Neural cell (in vitro differentiated cells): Measurements from ENCODE around the gene GIMAP2. TPM values are rescaled to one million over a fixed set of nuclear protein-coding genes. Genes with fewer than 3 reads are reported as not detected.

ENCODE experiments used
- H2AFZ ChIP-seq: fragments of 200-600, 300-800 bp; sonication (generic), shearing (Covaris generic); 2 replicates; pipeline ENCODE4 v1.6.0; 2014; ENCODE audit warnings: low read depth, mild to moderate bottlenecking, antibody characterized with exemption, low read length, moderate library complexity
- H3F3A ChIP-seq: fragments of 200-600 bp; shearing (Covaris generic); 2 replicates; pipeline ENCODE4 v1.6.1; 2016; ENCODE audit warnings: mild to moderate bottlenecking, moderate library complexity, mixed read lengths, antibody characterized with exemption, low read length; ENCODE audit not compliant: insufficient read depth, poor library complexity, severe bottlenecking
- H3K27ac ChIP-seq: fragments of 200-600, 300-800 bp; sonication (generic), shearing (Covaris generic); 2 replicates; pipeline ENCODE4 v1.5.1; 2014; ENCODE audit warnings: mild to moderate bottlenecking, low read length, moderate library complexity
- H3K27me3 ChIP-seq: fragments of 300-800, 200-600 bp; sonication (generic), shearing (Covaris generic); 2 replicates; pipeline ENCODE4 v1.6.0; 2014; ENCODE audit warnings: mild to moderate bottlenecking, low read depth, low read length, moderate library complexity; ENCODE audit not compliant: insufficient read depth
- H3K36me3 ChIP-seq: fragments of 300-800, 200-600 bp; sonication (generic), shearing (Covaris generic); 2 replicates; pipeline ENCODE4 v1.5.1; 2014; ENCODE audit warnings: mild to moderate bottlenecking, antibody characterized with exemption, low read length, moderate library complexity; ENCODE audit not compliant: insufficient read depth
- H3K4me2 ChIP-seq: fragments of 300-800, 200-600 bp; sonication (generic), shearing (Covaris generic); 2 replicates; pipeline ENCODE4 v1.6.0; 2014; ENCODE audit warnings: mild to moderate bottlenecking, low read length
- H3K4me3 ChIP-seq: fragments of 300-800, 200-600 bp; sonication (generic), shearing (Covaris generic); 2 replicates; pipeline ENCODE4 v1.5.1; 2014; ENCODE audit warnings: mild to moderate bottlenecking, low read length, moderate library complexity
- H3K79me2 ChIP-seq: fragments of 200-600 bp; shearing (Covaris generic); replicated peaks from 2 replicates; pipeline ENCODE4 v1.6.0; 2014; ENCODE audit warnings: mild to moderate bottlenecking, low read length, moderate library complexity; ENCODE audit not compliant: insufficient read depth
- H3K9ac ChIP-seq: fragments of 300-800, 200-600 bp; sonication (generic), shearing (Covaris generic); 2 replicates; pipeline ENCODE4 v1.6.1; 2016; ENCODE audit warnings: mild to moderate bottlenecking, low read length, mixed read lengths
- H3K9me2 ChIP-seq: fragments of 200-600 bp; shearing (Covaris generic); 2 replicates; pipeline ENCODE4 v1.6.1; 2016; ENCODE audit warnings: mild to moderate bottlenecking, low read length, mixed read lengths; ENCODE audit not compliant: insufficient read depth
- H3K9me3 ChIP-seq: fragments of 200-600, 300-800 bp; sonication (generic), shearing (Covaris generic); 2 replicates; pipeline ENCODE4 v1.6.1; 2016; ENCODE audit warnings: mild to moderate bottlenecking, mixed run types, low read length, moderate library complexity, mixed read lengths
- H4K20me1 ChIP-seq: fragments of 200-600 bp; shearing (Covaris generic); 2 replicates; pipeline ENCODE4 v1.6.1; 2016; ENCODE audit warnings: mild to moderate bottlenecking, mixed run types; ENCODE audit not compliant: insufficient read depth
- CTCF ChIP-seq: fragments of 450-650 bp; IDR thresholded peaks from 2 replicates; pipeline ENCODE4 v1.5.1; 2014; ENCODE audit warnings: antibody characterized with exemption, mild to moderate bottlenecking, moderate library complexity; ENCODE audit not compliant: poor library complexity, severe bottlenecking
- EP300 ChIP-seq: fragments of 450-650 bp; conservative IDR thresholded peaks from 2 replicates; pipeline ENCODE4 v1.6.1; 2014; ENCODE audit warnings: antibody characterized with exemption, mild to moderate bottlenecking, moderate library complexity; ENCODE audit not compliant: poor library complexity, severe bottlenecking
- EZH2 ChIP-seq: fragments of 200-600, 300-800 bp; shearing (Covaris generic), sonication (generic); IDR thresholded peaks from 2 replicates; pipeline ENCODE4 v1.6.1; 2014; ENCODE audit warnings: antibody characterized with exemption, low read length, borderline replicate concordance, mild to moderate bottlenecking; ENCODE audit not compliant: insufficient read depth, poor library complexity, severe bottlenecking
- MXI1 ChIP-seq: fragments of 450-650 bp; conservative IDR thresholded peaks from 2 replicates; pipeline ENCODE4 v1.6.1; 2014; ENCODE audit warnings: antibody characterized with exemption, mild to moderate bottlenecking; ENCODE audit not compliant: poor library complexity, severe bottlenecking
- POLR2AphosphoS5 ChIP-seq: IDR thresholded peaks from 2 replicates; pipeline ENCODE4 v1.6.1; 2012
- RAD21 ChIP-seq: fragments of 450-650 bp; conservative IDR thresholded peaks from 2 replicates; pipeline ENCODE4 v1.6.1; 2014; ENCODE audit warnings: antibody characterized with exemption, mild to moderate bottlenecking, moderate library complexity
- SMC3 ChIP-seq: fragments of 450-650 bp; conservative IDR thresholded peaks from 2 replicates; pipeline ENCODE4 v1.6.1; 2014; ENCODE audit warnings: antibody characterized with exemption, mild to moderate bottlenecking, moderate library complexity; ENCODE audit not compliant: poor library complexity
- TAF1 ChIP-seq: IDR thresholded peaks from 2 replicates; pipeline ENCODE4 v1.6.1; 2012; ENCODE audit warnings: low read depth
- polyA plus RNA-seq: library from polyadenylated mRNA; depleted of rRNA; stranded (reverse); fragments of >200 nt; gene quantifications from 2 replicates; pipeline ENCODE4 v1.2.3, GENCODE V29; 2014
- TF ChIP-seq, protein P1 (sequence below): IDR thresholded peaks from 2 replicates; pipeline ENCODE4 v1.6.1; 2012; ENCODE audit warnings: borderline replicate concordance

The GIMAP2 gene
- polyA plus RNA-seq, 1 donor from 2014 or later, result not detected

- Histone ChIP-seq H3K79me2 (no peaks in the 10 kb centered on the region), H3K4me3 (no peak overlapping the region), H3K9me3 (no peaks in the 10 kb centered on the region), H3K4me2 (no peak overlapping the region), H3K27ac (no peak overlapping the region), H3K36me3 (no peaks in the 10 kb centered on the region), H4K20me1 (no peaks in the 10 kb centered on the region), H3F3A (no peaks in the 10 kb centered on the region), H3K9me2 (no peaks in the 10 kb centered on the region), H3K27me3 (no peaks in the 10 kb centered on the region), H3K9ac (no peak overlapping the region), H2AFZ (no peak overlapping the region)
- TF ChIP-seq CTCF (no peak), EZH2 (no peak)
- TF ChIP-seq, protein P1, sequence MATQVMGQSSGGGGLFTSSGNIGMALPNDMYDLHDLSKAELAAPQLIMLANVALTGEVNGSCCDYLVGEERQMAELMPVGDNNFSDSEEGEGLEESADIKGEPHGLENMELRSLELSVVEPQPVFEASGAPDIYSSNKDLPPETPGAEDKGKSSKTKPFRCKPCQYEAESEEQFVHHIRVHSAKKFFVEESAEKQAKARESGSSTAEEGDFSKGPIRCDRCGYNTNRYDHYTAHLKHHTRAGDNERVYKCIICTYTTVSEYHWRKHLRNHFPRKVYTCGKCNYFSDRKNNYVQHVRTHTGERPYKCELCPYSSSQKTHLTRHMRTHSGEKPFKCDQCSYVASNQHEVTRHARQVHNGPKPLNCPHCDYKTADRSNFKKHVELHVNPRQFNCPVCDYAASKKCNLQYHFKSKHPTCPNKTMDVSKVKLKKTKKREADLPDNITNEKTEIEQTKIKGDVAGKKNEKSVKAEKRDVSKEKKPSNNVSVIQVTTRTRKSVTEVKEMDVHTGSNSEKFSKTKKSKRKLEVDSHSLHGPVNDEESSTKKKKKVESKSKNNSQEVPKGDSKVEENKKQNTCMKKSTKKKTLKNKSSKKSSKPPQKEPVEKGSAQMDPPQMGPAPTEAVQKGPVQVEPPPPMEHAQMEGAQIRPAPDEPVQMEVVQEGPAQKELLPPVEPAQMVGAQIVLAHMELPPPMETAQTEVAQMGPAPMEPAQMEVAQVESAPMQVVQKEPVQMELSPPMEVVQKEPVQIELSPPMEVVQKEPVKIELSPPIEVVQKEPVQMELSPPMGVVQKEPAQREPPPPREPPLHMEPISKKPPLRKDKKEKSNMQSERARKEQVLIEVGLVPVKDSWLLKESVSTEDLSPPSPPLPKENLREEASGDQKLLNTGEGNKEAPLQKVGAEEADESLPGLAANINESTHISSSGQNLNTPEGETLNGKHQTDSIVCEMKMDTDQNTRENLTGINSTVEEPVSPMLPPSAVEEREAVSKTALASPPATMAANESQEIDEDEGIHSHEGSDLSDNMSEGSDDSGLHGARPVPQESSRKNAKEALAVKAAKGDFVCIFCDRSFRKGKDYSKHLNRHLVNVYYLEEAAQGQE, result no peak
These were observed 31.4 kb downstream of the GIMAP2 start for GRCh38 chr7:150716939-150717338.

GRCh38 chr7:150717814-150718420 is 32.4 kb downstream of the GIMAP2 start:
- Histone ChIP-seq H3K4me2 (no peak overlapping the region), H2AFZ (no peak overlapping the region), H3K9me3 (no peaks in the 10 kb centered on the region), H3K27ac (no peak overlapping the region), H3K9ac (no peak overlapping the region), H3K4me3 (no peak overlapping the region), H3K79me2 (no peaks in the 10 kb centered on the region), H4K20me1 (no peaks in the 10 kb centered on the region), H3K36me3 (no peaks in the 10 kb centered on the region), H3K27me3 (no peaks in the 10 kb centered on the region), H3K9me2 (no peaks in the 10 kb centered on the region), H3F3A (no peaks in the 10 kb centered on the region)
- TF ChIP-seq SMC3, result no peak
- no peak for TF ChIP-seq CTCF
- TF ChIP-seq, protein P1, result no peak
- TF ChIP-seq POLR2AphosphoS5, result no peak
- no peak for TF ChIP-seq TAF1
- no peak for TF ChIP-seq EP300
- TF ChIP-seq MXI1, result no peak
- TF ChIP-seq EZH2, result no peak
- no peak for TF ChIP-seq RAD21
